Measurements from ENCODE around the gene GTPBP1.

Gene GTPBP1

DNA sequence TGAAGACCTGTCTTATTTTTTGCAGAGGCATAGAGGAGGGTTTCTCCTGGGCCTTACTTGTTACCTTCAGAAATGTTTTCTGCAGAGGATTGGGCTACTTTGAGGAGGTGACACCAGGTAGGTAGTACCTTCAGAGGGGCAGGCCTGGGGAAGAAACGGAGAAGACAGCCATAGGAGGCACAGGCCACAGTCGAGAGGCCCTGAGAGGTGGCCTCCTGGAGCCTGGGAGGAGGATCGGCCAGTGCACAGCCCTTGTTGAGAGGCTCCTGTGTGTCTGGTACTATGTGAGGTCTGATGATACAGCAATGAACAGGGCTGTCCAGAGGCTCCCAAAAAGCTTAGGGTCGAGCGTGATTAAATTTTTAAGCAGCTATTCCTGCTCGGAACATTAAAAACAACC is 11.5 kb downstream of the GTPBP1 start:
- TF ChIP-seq, protein P1, sequence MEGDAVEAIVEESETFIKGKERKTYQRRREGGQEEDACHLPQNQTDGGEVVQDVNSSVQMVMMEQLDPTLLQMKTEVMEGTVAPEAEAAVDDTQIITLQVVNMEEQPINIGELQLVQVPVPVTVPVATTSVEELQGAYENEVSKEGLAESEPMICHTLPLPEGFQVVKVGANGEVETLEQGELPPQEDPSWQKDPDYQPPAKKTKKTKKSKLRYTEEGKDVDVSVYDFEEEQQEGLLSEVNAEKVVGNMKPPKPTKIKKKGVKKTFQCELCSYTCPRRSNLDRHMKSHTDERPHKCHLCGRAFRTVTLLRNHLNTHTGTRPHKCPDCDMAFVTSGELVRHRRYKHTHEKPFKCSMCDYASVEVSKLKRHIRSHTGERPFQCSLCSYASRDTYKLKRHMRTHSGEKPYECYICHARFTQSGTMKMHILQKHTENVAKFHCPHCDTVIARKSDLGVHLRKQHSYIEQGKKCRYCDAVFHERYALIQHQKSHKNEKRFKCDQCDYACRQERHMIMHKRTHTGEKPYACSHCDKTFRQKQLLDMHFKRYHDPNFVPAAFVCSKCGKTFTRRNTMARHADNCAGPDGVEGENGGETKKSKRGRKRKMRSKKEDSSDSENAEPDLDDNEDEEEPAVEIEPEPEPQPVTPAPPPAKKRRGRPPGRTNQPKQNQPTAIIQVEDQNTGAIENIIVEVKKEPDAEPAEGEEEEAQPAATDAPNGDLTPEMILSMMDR (IDR thresholded peaks at IDR 0.05; ENCODE audit: extremely low read depth, missing control alignments) = no peak
- DNase-seq (ENCODE audit: low spot score) = no peak

DNA sequence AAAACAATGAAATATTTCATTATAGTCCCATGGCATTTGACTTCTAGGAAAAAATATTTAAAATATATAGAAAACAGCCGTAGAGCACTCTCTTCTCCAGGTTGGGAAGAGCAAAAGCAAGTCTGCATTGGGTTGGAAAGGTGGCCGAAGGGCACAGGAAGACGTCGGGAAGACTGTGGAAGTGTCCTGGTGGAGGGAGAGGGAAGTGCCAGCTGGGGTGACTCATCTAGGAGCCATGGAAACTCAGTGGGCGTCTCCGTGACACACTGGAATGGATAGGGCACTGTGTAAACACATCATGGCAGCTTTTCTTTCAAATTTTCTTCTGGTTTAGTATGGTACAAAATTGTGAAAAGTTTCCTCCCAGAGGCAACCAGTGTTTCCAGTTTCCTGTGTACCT is 12.7 kb downstream of the GTPBP1 start:
- TF ChIP-seq, protein P1 (IDR thresholded peaks at IDR 0.05; ENCODE audit: extremely low read depth, missing control alignments) = no peak
- DNase-seq (ENCODE audit: low spot score) = no peak

DNA sequence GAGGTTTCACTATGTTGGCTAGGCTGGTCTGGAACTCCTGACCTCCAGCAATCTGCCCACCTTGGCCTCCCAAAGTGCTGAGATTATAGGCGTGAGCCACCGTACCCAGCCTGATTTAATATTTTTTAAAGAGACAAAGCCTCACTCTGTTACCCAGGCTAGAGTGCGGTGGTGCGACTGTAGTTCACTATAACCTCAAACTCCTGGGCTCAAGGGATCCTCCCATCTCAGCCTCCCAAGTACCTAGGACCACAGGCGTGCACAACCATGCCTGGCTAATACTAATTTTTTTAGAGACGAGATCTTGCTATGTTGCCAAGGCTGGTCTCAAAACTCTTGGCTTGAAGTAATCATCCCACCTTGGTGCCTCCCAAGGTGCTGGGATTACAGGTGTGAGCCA is 13.5 kb downstream of the GTPBP1 start:
- no peak for DNase-seq (ENCODE audit: low spot score)
- TF ChIP-seq, protein P1 (IDR thresholded peaks at IDR 0.05; ENCODE audit: extremely low read depth, missing control alignments) = no peak

DNA sequence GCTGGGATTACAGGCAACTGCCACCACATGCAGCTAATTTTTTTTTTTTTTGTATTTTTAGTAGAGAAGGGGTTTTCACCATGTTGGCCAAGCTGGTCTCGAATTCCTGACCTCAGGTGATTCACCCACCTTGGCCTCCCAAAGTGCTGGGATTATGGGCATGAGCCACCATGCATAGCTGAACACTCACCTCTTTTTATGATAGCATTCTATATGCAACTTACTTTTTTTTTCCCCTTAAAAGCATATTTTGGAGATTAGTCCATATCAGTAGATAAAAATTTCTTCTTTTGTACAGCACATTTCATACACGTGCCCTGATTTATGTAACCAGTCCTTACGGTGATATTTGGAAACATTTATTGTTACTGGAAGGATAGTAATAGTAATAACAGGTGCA is 14.6 kb downstream of the GTPBP1 start:
- TF ChIP-seq, protein P1 (IDR thresholded peaks at IDR 0.05; ENCODE audit: extremely low read depth, missing control alignments) = no peak
- DNase-seq (ENCODE audit: low spot score) = no peak

DNA sequence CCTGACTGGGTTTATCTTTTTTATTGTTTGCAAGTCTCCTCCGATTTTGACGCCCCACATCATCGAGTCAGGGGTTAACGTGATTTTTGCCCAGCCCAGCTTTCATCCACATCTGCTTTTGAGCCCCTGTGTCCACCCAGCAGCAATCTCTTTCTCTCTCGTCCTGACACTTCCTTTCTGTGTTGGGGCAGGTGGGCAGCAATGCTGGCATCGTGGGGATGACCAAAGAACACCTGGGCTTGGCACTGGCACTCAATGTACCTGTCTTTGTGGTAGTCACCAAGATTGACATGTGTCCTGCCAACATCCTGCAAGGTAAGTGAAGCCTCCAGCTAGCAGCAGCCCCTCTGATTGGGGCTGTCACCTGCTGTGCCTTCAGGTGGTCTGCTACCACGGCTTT is 15.8 kb downstream of the GTPBP1 start:
- TF ChIP-seq, protein P1 (IDR thresholded peaks at IDR 0.05; ENCODE audit: extremely low read depth, missing control alignments) = no peak
- DNase-seq (ENCODE audit: low spot score) = no peak

DNA sequence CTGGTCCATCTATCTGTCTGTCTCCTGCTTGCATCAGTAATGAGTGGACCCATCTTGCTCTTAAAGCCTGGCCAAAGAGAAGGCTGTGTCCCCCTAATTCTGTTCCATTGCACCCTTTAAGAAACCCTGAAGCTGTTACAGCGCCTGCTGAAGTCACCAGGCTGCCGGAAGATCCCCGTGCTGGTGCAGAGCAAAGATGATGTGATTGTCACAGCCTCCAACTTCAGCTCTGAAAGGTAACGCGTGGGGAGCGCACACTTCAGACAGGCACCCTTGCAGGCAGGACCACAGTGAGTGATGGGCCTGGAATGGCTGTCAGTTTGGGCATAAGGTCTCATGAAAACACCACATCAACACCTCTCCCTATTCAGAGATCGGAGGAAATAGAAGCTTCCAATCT is 18.4 kb downstream of the GTPBP1 start:
- TF ChIP-seq, protein P1 (IDR thresholded peaks at IDR 0.05; ENCODE audit: extremely low read depth, missing control alignments) = no peak
- DNase-seq (ENCODE audit: low spot score) = no peak

DNA sequence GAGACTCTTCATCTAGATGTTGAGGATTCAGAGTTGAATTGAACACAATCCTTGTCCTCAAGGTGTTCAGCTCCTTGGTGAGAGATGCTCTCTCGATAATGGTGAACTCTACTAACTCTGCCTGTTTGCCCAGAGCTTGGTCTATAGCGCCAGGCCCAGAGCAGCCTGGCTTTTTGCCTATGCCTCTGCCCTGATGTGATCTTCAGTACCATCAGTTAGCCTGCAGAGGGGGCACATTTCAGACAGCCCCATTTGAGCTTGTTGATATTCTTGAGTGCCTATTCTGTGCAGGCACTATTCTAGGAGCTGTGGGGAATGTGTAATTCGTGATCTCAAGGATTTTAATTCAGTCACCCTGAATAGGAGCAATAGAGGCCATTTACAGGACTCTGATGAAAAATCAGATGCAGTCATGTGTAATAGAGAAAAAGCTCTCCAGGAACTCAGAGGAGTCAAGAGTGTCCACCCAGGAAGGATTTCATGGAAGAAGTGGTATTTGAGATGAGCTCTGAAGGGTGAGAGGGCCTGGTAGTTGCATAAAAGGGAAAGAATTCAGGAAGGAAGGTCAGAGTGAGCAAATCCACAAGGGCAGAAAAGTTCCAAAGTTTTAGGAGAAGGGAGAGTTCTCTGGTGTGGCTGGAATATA is 19.3 kb downstream of the GTPBP1 start:
- TF ChIP-seq, protein P1 (IDR thresholded peaks at IDR 0.05; ENCODE audit: extremely low read depth, missing control alignments) = no peak
- no peak for DNase-seq (ENCODE audit: low spot score)
